NCI-H1105 (cell line): ENCODE results near the gene ZNRF1.
"Not testable (repeated sequence)": the region's sequence is repeated elsewhere in the genome, so short reads cannot be mapped to it uniquely, and the experiment has no call there.

Experiments
- DNase-seq: peaks from one replicate; lab custom pipeline; 2025; lab: John Stamatoyannopoulos, UW

ZNRF1 gene

DNA sequence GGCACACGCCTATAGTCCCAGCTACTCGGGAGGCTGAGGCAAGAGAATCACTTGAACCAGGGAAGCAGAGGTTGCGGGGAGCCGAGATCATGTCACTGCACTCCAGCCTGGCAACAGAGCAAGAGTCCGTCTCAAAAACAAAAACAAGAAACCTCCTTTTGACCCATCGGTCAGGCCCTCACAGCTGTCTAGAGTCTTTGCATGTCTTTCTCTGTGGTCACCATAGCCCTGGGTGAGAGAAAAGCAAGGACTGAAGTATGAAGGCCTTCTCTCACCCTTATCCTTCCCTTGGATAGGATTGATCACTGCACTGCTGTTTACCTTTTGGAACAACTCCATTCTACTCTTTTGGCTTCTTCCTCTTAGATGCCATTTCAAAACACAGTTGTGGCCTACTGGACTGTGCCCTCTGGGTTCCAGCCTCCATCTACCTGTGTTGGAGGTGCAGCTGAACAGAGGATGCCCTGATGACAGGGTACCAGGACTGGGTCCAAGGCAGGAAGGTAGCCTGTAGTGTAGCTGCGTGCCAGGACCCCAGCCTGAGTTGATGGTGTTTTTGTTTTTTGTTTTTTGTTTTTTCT, 80.6 kb downstream of the ZNRF1 start:
- DNase-seq: no peak

GRCh38 chr16:75080205-75081029, 81.6 kb downstream of the ZNRF1 start:
- DNase-seq: no peak

GRCh38 chr16:75081179-75081859, 82.5 kb downstream of the ZNRF1 start:
- DNase-seq: no peak

- DNase-seq: no peak
Observed at GRCh38 chr16:75083813-75084212, 85.0 kb downstream of the ZNRF1 start.

- DNase-seq: no peak
Observed at GRCh38 chr16:75085556-75085955, 86.7 kb downstream of the ZNRF1 start.

DNA sequence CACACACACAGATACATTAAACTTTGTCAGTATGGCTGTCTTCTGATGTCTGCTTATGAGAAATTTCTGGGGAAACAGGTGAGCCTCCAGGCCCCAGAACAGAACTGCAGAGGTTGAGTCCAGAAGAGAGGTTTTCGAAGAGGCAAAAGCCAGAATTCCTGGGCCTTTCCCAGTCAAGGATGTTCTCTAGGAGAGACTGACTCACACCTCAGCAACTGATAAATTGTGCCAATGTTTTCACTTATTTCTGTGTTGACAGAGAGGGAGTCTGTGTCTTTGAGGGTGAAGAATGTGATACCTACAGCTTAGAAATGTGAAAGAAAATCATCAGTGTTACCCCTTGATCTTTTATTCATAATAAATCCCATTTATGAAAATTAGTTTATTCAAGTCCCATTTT, 87.5 kb downstream of the ZNRF1 start:
- DNase-seq: no peak

GRCh38 chr16:75086688-75087374, 88.0 kb downstream of the ZNRF1 start:
- DNase-seq: no peak

DNA sequence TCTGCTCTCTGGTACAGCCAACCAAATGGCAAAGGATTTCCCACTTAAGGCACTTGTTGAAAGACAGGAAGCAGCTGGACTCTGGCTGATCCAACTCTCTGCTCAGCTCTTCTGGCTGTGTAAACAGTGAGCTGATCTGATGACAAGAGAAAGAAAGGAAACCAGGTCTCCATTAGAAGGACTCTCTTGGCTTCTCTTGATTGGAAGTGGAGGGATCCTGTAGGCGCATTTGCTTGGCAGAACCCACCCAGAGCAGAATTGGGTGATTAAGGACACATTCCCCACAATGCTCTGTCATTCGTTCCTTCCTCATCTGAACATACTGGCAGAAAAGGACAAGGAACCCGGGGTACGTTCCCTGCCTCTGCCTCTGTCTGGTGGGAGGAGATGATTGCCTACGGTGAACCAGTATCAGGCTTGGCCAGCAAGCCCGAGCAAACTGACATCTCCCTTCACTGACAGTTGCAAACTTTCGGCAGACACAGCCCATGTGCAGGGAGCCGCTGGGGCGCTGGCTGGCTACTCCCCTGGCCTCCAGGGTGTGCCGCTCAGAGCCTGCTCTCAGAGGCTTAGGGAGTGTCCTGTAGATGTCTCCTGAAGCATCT, 88.7 kb downstream of the ZNRF1 start:
- DNase-seq: peak; percentile 74

- DNase-seq: no peak
Observed at GRCh38 chr16:75088216-75088615, 89.4 kb downstream of the ZNRF1 start.

GRCh38 chr16:75088934-75089333, 90.1 kb downstream of the ZNRF1 start:
- DNase-seq: no peak

- no peak for DNase-seq
Observed at GRCh38 chr16:75089486-75090202, 90.8 kb downstream of the ZNRF1 start.

GRCh38 chr16:75090899-75091298, 92.1 kb downstream of the ZNRF1 start:
- not testable (repeated sequence) for DNase-seq

DNA sequence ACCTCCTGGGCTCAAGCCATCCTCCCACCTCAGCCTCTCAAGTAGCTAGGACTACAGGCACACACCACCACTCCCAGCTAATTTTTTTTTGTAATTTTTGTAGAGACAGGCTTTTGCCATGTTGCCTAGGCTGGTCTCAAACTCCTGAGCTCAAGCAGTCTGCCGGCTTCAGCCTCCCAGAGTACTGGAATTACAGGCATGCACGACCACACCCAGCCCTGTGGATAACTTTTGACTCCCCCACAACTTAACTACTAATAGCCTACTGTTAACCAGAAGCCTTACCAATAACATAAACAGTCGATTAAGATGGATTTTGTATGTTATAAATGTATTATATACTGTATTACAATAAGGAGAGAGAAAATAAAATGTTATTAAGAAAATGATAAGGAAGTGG, 92.8 kb downstream of the ZNRF1 start:
- not testable (repeated sequence) for DNase-seq

- no peak for DNase-seq
Observed at GRCh38 chr16:75092777-75093176, 94.0 kb downstream of the ZNRF1 start.

GRCh38 chr16:75093598-75094540, 95.0 kb downstream of the ZNRF1 start:
- DNase-seq: no peak

DNA sequence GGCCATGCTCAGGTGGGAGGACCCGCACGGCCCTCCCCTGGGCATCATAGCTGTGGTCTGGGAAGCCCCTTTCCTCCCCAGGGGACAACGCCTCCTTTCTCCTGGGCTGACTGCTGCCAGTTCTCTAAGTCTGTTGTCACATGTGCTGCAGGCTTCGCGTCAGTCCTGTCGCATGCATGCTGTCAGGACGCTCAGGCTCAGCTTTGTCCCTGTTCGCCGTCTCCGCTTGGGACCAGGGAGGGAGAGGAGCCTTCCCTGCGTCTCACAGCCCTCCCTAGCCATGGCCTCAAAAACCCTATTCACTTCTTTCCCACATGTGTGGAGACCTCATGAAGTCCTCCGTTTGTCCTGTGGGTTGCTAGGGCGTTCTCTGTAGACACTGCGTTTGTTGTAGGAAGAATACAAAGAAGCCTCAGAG, 96.4 kb downstream of the ZNRF1 start:
- DNase-seq: no peak

GRCh38 chr16:75096656-75097055, 97.8 kb downstream of the ZNRF1 start:
- DNase-seq: no peak

- no peak for DNase-seq
Observed at GRCh38 chr16:75097191-75097761, 98.5 kb downstream of the ZNRF1 start.

DNA sequence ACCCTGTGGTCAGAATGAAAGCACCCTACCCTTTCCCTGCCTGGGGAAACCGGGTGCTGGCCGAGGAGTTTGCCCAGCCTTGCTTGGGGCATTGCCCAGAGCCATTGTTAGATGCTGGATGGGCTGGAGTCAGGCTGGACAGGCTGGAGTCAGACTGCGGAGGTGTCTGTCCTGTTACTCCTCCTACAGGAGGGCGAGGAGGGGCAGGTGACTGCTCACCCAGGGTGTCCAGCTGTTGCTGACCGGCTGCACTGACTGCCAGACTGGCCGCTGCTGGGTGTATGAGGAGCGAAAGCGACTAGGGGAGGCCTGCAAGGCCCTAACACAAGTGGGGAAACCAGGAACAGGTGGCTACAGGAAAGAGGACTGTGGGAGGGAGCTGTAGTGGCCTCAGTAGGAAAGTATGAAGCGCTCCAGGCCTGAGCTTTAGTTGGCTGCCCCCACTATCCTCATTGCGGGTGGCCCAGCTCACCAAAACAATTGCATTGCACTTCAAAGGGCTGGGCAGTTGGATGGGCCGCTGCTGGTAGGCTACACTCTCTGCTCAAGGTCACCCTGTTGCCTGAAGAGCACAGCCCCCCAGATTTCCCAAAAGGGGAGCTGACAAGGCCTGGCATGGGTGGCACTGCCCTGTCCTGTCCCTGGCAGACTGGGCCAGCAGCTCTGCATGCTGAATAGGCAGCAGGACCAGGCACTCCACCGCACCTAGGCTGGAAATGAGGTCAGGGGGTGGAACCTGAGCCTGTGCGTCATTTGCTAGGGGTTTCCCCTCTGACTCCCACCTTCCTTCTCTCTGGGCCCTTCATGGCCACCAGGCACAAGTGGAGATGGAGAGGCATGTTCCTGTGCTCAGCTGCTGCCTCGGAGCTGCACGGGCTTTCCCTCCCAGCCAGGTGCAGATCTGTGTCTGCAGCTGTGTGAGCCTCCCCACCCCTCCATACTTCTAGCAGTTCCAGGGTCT, 99.4 kb downstream of the ZNRF1 start:
- no peak for DNase-seq
